Right kidney (tissue), 9 donors: Measurements from ENCODE around the gene ELP2.
A peak's percentile ranks its signal among the peaks of the same experiment; 100 is the strongest.
"Not testable (repeated sequence)": the region's sequence is repeated elsewhere in the genome, so short reads cannot be mapped to it uniquely, and the experiment has no call there.

Experiments used
- DNase-seq: peaks from one replicate; pipeline ENCODE4 v3.0.0-alpha.2; 2016
- long read RNA-seq, 8 donors: transcript quantifications; one replicate each; lab custom pipeline, GENCODE V29; 2026

The ELP2 gene, protein sequence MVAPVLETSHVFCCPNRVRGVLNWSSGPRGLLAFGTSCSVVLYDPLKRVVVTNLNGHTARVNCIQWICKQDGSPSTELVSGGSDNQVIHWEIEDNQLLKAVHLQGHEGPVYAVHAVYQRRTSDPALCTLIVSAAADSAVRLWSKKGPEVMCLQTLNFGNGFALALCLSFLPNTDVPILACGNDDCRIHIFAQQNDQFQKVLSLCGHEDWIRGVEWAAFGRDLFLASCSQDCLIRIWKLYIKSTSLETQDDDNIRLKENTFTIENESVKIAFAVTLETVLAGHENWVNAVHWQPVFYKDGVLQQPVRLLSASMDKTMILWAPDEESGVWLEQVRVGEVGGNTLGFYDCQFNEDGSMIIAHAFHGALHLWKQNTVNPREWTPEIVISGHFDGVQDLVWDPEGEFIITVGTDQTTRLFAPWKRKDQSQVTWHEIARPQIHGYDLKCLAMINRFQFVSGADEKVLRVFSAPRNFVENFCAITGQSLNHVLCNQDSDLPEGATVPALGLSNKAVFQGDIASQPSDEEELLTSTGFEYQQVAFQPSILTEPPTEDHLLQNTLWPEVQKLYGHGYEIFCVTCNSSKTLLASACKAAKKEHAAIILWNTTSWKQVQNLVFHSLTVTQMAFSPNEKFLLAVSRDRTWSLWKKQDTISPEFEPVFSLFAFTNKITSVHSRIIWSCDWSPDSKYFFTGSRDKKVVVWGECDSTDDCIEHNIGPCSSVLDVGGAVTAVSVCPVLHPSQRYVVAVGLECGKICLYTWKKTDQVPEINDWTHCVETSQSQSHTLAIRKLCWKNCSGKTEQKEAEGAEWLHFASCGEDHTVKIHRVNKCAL
- long read RNA-seq, donor 1, full-length matches to known transcripts: 17 of 17 reads
- long read RNA-seq, donor 1, partial matches to known transcripts: 0 of 17 reads
- long read RNA-seq, donor 1, other reads (novel, unspliced or antisense): 0 of 17 reads
- long read RNA-seq, donor 2, full-length matches to known transcripts: 6 of 6 reads
- long read RNA-seq, donor 2, partial matches to known transcripts: 0 of 6 reads
- long read RNA-seq, donor 2, other reads (novel, unspliced or antisense): 0 of 6 reads
- long read RNA-seq, donor 3, full-length matches to known transcripts: 10 of 10 reads
- long read RNA-seq, donor 3, partial matches to known transcripts: 0 of 10 reads
- long read RNA-seq, donor 3, other reads (novel, unspliced or antisense): 0 of 10 reads
- long read RNA-seq, donor 4, full-length matches to known transcripts: 20 of 20 reads
- long read RNA-seq, donor 4, partial matches to known transcripts: 0 of 20 reads
- long read RNA-seq, donor 4, other reads (novel, unspliced or antisense): 0 of 20 reads
- long read RNA-seq, donor 5, full-length matches to known transcripts: 13 of 26 reads
- long read RNA-seq, donor 5, partial matches to known transcripts: 13 of 26 reads
- long read RNA-seq, donor 5, other reads (novel, unspliced or antisense): 0 of 26 reads
- long read RNA-seq, donor 6, full-length matches to known transcripts: 8 of 8 reads
- long read RNA-seq, donor 6, partial matches to known transcripts: 0 of 8 reads
- long read RNA-seq, donor 6, other reads (novel, unspliced or antisense): 0 of 8 reads
- long read RNA-seq, donor 7: 0 reads
- long read RNA-seq, donor 8, full-length matches to known transcripts: 19 of 19 reads
- long read RNA-seq, donor 8, partial matches to known transcripts: 0 of 19 reads
- long read RNA-seq, donor 8, other reads (novel, unspliced or antisense): 0 of 19 reads

DNA sequence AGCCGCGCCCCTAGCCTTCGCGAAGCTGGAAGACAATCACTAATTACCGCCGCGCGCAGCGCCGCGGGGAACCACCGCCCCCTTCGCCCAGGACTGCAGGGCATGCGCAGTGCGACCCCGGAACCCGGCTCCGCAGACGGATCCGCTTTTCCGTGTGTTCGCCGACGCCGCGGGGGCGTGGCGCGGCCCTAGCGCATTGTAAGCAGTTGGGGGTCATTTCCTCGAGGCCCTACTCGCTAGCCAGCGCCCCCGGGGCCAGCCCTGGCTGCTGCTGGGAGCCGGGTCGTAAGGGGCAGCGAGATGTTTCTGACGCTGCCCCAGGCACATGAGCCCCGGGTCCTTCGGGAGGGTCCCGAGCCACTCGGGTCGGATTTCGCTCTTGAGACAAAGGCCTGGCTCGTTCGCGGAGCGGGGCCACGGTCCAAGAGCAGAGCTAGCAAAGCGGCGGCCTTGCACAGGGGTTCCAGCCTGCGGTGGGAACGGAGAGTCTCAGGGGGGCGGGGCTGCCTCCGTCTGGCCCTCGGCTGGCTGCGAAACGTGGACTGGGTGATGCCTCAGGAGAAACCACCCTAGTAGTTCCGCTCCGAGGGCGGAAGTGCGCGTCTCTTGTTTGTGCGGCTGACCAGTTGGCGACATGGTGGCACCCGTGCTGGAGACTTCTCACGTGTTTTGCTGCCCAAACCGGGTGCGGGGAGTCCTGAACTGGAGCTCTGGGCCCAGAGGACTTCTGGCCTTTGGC lies at the start of gene ELP2, which contains the start of gene SLC39A6:
Gene ELP2, plus strand, starts transcription at position 600 of the 739 bp plus-strand sequence. Its CDS starts 35 bp downstream, at position 635.
Gene SLC39A6, minus strand, starts transcription at position 41 of the 739 bp plus-strand sequence. CDS start 2,333 bp downstream, outside the sequence.
- DNase-seq: peak; percentile 98

DNA sequence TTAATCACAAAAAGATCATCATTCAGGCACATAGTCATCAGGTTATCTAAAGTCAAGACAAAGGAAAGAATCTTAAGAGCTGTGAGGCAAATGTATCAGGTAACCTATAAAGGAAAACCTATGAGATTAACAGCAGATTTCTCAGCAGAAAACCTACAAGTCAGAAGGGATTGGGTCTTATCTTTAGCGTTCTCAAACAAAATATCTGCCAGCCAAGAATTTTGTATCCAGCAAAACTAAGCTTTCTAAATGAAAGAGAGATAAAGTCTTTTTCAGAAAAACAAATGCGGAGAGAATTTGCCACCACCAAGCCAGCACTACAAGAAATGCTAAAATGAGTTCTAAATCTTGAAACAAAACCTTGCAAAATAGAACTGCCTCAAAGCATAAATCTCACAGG lies 48.6 kb upstream of the ELP2 start:
- not testable (repeated sequence) for DNase-seq

DNA sequence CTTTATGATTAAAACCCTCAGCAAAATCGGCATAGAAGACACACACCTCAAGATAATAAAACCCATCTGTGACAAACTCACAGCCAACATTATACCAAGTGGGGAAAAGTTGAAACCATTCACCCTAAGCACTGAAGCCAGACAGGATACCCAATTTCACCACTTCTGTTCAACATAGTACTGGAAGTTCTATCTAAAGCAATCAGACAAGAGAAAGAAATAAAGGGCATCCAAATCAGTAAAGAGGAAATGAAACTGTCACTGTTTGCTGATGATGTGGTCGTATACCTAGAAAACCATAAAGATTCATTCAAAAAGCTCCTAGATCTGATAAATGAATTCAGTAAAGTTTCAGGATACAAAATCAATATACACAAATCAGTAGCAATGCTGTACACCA lies 46.0 kb upstream of the ELP2 start:
- no peak for DNase-seq

DNA sequence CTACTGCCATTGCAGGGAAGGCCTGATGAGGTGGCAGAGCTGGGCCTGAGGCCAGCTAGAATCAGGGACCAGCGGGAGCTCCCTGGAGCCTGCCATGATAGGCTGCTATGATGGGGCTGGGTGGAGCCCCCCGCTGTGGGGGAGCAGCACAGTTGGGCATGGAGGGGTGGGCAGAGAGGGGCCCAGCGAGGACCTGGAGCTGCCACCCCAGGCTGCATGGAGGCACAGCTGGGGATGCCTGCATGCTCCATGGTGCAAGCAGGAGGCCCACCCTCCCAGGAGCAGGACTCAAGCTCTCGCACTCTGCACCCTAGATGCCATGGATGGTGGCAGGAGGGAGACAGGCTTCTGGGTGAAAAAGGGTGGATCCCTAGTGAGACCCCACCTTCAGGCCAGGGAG lies 44.5 kb upstream of the ELP2 start:
- DNase-seq: no peak

DNA sequence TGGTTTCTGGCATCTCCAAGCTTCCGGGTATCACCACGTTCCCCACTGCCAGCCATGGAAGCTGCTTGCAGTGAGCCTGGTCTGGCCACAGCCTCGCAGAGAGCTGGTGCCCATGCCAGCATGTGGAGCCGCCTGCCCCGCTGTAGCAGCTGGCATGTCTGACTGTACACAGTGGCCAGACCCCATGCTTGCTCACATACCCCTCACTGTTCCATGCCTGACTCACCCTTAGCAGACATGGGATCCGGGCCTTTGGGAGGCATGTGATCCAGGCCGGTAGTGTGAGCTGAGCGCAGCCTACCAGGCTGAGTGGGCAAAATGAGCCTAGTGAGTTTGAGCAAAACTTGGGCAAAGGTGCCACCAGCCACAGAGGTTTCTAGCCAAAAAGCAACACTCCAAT lies 43.5 kb upstream of the ELP2 start:
- no peak for DNase-seq

DNA sequence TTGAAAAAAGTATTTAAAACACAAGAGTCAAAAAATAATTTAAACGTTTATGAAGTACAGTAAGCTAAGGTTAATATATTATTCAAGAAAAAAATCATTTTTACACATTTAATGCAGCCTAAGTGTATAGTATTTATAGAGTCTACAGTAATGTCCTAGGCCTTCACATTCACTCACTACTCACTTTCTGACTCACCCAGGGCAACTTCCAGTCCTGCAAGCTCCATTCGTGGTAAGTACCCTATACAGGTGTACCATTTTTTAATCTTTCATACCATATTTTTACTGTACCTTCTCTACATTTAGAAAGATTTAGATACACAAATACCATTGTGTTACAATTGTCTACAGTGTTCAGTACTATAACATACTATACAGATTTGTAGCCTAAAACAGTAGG lies 41.4 kb upstream of the ELP2 start:
- no peak for DNase-seq

DNA sequence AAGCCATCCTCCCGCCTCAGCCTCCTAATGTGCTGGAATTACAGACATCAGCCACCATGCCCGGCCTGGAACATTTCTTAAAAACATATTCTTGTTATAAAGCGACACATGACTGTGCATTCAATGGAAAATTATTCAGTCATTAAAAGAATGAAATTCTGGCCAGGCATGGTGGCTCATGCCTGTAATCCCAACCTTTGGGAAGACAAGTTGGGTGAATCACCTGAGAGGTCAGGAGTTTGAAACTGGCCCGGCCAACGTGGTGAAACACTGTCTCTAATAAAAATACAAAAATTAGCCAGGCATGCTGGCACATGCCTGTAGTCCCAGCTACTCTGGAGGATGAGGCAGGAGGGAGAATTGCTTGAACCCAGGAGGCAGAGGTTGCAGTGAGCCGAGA lies 40.7 kb upstream of the ELP2 start:
- DNase-seq: no peak

DNA sequence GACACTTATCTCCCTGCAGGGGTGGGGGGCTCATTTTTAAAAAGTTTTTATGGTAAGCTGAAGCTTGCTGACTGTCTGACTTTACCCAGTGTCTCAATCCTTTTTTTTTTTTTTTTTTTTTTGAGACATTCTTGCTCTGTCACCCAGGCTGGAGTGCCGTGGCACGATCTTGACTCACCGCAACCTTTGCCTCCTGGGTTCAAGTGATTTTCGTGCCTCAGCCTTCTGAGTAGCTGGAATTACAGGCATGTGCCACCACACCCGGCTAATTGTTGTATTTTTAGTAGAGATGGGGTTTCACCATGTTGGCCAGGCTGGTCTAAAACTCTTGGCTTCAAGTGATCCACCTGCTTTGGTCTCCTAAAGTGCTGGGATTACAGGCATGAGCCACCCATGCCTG lies 37.6 kb upstream of the ELP2 start:
- not testable (repeated sequence) for DNase-seq

DNA sequence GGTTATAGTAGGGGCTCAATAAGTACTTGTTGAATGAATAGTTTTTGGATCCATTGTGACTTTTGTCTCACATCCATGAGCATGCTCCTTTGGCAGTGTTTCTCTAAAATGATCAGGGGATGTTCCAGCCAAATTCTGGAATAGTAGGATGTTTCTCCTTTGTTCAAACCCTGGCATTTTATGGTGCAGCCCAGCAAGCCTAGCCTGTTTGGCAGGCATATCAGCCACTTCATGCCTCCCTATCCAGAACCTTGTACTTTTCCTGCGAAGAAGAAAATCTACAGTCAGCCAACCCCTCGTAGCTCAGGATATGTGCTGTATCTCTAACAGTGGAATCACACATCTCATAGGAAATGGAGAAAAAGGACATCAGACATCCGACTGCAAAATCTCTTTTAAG lies 35.3 kb upstream of the ELP2 start:
- DNase-seq: no peak

DNA sequence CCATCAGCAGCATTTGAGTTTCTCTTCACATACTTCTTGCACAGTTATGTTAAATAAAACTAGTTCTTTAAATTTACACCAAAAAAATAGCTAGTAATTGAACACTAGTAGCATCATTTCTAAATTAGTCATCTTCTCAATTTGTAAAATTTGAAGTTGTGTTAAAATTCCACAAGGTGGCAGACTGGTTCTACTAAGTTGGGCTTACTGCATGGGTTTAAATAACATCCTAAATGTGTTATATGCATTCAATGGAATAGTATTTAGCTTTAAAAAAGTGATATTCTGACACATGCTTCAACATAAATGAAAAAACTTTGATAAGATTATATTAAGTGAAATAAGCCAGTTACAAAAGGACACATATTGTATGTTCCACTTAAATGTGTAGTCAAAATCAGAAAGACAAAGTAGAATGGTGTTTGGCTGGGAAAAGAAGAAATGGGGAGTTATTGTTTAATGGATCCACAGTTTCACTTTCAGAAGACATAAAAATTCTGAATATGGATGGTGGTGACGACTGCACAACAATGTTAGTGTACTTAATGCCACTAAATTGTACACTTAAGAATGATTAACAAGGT lies 33.7 kb upstream of the ELP2 start:
- DNase-seq: no peak

DNA sequence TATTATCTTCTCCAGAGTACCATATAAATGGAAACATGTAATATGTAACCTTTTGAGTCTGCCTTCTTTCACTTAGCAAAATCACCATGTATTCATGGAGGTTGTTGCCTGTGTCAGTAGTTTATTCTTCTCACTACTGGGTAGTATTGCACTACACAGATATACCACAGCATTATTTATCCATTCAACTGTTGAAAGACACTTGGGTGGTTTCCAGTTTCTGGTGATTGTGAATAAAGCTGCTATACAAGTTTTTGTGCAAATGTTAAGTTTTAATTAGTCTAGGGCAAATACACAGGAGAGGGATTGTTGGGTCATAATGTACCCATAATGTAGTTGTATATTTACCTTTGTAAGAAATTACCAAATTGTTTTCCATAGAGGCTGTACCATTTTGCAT lies 32.7 kb upstream of the ELP2 start:
- no peak for DNase-seq

DNA sequence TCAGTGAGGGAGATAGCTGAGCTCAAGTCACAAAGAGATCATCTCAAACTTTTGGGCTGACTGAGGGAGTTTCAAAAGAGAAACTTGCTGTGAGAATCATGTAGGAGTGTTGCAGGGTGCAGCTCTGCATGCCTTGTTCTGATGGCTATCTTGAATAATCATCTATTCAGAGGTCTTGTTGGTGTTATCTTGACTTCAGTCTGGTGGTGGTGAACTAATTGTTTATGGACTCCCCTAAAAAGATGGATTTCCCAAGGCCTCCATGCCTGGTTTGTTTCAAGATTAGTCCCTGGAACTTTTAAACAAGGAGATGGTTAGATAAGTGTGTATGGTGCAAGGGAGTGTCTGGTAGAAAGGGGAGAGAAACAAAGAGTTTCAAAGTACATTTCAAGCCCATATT lies 30.4 kb upstream of the ELP2 start:
- DNase-seq: no peak

DNA sequence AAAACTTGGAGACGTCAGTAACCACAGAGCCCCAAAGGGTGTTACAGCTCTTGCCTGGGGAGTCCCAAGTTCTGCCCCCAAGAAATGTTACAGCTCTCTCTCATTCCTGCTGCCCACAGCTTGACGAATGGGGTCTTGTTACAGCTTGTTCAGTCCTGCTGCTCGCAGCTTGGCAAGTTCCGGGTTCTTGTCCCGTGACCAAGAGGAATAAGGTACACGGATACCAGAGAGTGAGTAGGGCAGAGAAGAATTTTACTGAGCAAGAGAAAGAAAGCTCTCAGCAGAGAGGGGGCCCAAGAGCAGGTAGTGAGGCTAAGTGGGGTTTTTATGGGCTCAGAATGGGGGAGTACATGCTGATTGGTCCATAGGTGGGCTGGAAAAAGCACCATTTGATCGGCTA lies 27.8 kb upstream of the ELP2 start:
- DNase-seq: no peak

DNA sequence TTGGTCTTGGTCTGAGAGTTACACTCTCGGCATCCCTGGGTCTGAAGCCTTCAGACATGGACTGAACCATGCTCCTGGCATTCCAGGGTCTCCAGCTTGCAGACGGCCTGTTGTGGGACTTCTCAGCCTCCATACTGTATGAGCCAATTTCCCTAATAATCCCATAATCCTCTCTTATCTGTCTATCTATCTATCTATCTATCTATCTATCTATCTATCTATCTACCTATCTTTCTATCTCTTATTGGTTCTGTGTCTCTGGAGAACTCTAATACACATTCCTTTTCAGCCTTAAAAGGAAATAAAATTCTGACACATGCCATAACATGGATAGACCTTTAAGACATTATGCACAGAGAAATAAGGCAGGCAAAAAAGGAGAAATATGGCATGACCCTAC lies 24.9 kb upstream of the ELP2 start:
- no peak for DNase-seq

DNA sequence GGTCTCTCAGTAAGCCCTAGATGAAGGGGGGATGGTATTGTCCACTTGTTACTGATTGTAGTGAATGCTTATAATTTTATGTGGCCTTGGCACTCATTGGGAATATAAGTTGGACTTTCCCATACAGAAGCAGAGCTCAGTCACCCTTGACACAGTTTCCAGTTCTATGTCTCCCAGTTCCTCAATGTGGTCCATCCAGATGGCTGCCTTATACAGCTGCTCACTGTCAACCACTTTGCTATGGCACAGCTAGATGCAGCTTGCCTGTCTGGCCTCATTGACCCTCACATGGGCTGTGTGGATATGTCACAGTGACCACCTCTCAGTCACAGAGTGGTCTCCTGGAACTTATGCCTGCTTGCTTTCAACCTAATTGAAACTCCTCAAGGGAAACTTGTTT lies 22.2 kb upstream of the ELP2 start:
- no peak for DNase-seq

DNA sequence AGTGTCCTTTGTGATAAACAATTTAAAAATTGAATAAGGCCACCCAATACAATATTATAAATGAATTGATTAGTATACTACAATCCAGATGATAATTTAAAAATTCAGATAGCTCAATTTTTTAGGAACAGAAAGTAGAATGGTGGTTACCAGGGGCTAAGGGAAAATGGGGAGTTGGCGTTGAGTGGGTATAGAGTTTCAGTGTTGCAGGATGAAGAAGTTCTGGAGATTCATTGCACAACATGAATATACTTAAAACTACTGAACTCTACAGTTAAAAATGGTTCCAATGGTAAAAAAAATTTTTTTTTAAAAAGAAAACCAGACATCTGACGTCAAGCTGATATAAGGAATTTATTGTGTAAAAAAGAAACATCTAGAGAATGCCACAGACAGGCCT lies 21.5 kb upstream of the ELP2 start:
- DNase-seq: no peak

DNA sequence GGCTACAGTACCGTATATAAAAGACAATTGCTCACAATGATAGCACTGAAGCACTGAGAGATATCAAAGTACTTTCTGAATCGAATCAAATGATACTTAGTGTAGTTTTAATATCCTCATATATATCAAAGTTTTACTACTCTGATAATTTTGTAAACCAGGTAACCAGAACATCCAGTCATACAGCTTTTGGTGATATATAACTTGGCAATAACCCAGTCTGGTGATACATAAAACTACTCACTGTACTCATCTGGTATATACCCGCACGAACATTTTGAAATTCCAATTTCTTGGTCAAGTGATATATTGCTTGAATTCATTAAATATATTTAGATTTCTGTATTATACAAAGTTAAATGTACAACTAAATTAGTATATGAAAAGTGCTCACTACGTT lies 21.1 kb upstream of the ELP2 start:
- no peak for DNase-seq

DNA sequence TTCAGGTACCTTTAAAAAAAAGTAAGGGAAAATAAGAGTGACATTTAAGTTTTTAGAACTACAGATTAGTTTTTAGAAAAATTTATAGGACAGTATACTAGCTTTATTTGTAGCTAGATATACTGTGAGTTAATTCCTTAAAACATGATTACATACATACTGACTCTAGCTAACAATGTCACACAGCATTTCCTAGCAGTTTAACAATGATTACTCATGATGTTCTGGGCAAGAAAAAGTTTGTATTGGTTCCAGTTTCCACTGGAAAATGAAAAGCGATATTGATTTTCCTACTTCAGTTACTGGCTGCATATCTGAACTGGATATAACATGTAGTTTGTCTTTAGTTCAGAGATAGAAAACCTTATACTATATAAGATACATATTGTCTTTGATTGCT lies 20.0 kb upstream of the ELP2 start:
- no peak for DNase-seq

DNA sequence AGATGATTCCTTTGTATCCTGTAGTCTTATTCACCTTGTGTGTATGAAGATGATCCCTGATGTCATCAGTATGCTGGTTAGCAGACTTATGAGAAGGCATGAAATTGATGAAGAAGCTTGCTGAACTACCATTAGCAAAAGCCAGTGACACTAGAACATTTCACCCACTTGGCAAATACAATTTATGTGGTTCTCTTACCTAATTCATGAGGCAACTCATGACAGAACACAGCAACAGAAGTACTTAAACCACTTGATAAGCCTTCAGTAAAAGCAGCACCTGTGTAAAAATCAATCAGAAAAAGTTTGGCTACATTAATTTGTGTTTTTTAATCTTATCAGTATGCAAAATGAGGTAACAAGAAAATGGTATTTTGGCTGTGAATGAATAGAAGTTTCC lies 17.4 kb upstream of the ELP2 start:
- DNase-seq: no peak

DNA sequence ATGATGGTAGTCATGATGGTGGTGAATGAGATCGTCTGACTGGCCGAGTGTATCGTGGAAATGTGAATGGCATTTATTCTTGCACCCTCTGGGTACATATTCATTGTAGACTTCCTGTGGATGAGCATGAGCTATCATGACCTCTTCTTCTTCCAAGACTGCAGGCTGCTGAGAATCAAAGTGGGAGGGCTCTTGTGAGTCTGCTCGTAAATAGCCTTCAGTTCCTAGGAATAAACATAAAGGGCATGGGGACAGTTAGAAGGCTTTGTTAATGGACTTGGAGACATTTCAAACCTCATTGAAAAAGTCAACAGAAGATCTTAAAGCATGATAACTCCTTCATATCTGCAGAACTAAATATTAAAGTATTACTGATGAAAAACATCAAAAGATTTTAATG lies 15.4 kb upstream of the ELP2 start:
- no peak for DNase-seq
